ENCODE data around the gene APH1A. TPM values are rescaled to one million over a fixed set of nuclear protein-coding genes. Genes with fewer than 3 reads are reported as not detected.
"Not testable (repeated sequence)": the region's sequence is repeated elsewhere in the genome, so short reads cannot be mapped to it uniquely, and the experiment has no call there.

The APH1A gene
- total and polyA plus RNA-seq, 2 donors, result 74.2 to 102 TPM

DNA sequence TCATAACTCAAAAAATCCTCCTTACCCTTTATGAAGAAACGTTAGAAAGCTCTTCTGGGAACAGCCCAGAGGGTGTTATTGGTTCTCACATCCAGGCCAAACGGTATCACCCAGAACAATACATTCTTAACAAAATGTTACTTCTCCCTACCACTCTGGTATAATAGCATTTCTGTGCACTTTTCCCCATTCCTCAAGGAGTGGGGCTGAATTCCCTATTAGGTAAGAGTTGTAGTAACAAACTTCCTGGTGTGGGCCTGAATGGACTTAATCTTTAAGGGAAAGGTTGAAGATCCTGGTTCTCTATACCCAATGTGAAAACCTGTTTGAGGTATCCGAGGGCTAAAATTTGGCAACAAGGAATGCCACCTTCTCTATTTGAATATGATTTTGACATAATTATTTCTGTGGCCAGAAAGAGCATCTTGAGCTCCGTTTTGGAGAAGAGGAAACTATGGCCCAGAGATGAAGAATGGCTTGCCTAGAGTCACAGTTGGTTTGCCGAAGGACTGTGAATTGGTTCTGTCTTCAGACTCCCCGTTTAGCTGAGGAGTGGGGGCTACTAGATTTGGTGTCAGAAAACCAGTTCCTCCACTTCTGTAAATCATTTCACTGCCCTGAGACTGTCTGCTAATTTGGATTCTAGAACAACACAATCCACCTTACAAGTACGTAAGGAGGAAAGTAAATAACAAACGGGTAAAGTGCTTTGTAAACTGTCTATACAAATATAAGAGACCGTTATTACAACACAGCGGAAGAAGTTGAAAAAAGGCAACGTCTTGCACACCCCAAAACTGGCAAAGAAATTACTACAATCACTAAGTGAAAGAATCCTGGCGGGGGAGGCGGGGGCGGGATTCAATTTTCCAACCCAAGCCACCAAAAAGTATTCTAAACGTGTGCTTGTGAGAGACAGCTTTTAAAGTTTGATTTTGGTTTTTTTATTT lies 35.2 kb downstream of the APH1A start:
- 33% methylated on average over 15 of the region's 15 CpGs for WGBS
- Histone ChIP-seq H3K27me3 (ENCODE audit: control insufficient read depth in 2 of 2, insufficient read depth in 1 of 2, low read length in 1 of 2) (no peaks in the 10 kb centered on the region), H3K36me3 (ENCODE audit: control insufficient read depth in 2 of 2, insufficient read depth in 2 of 2, low read length in 1 of 2) (peaks cover 4 to 26% of the 10 kb centered on the region in 2 donors), H3K4me1 (ENCODE audit: control insufficient read depth in 2 of 2, insufficient read depth in 2 of 2, low read length in 2 of 2) (peaks cover 6 to 19% of the 10 kb centered on the region in 2 donors), H3K9me3 (ENCODE audit: control insufficient read depth in 2 of 2, insufficient read depth in 1 of 2, low read length in 1 of 2) (no peaks in the 10 kb centered on the region), H3K4me3 (ENCODE audit: low read length in 2 of 2) (peak overlapping the region; percentile 92 to 94), H3K27ac (ENCODE audit: low read depth in 1 of 2, low read length in 1 of 2) (peak overlapping the region; percentile 97 to 98)
- DNase-seq (ENCODE audit: low read depth in 6 of 9, low spot score in 9 of 9), result peak in 5 of 9 donors; percentile 10 to 48 (median 18)

DNA sequence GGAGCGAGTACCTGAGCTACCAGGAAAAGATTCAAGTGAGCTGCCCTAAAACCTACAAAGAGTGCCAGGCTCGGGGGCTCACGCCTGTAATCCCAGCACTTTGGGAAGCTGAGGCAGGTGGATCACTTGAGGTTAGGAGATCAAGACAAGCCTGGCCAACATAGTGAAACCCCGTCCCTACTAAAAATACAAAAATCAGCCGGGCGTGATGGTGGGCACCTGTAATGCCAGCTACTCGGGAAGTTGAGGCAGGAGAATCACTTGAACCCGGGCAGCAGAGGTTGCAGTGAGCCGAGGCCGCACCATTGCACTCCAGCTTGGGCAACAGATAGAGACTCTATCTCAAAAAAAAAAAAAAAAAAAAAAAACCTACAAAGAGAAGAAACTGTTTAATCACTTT lies 35.9 kb downstream of the APH1A start:
- not testable (repeated sequence) for H3K27me3 ChIP-seq (ENCODE audit: control insufficient read depth in 2 of 2, insufficient read depth in 1 of 2, low read length in 1 of 2); DNase-seq (ENCODE audit: low read depth in 6 of 9, low spot score in 9 of 9); H3K27ac ChIP-seq (ENCODE audit: low read depth in 1 of 2, low read length in 1 of 2); H3K4me3 ChIP-seq (ENCODE audit: low read length in 2 of 2); H3K9me3 ChIP-seq (ENCODE audit: control insufficient read depth in 2 of 2, insufficient read depth in 1 of 2, low read length in 1 of 2)
- WGBS, result 94% methylated on average over 10 of the region's 10 CpGs
- peaks cover 6 to 19% of the 10 kb centered on the region in 2 donors for H3K4me1 ChIP-seq (ENCODE audit: control insufficient read depth in 2 of 2, insufficient read depth in 2 of 2, low read length in 2 of 2)
- H3K36me3 ChIP-seq (ENCODE audit: control insufficient read depth in 2 of 2, insufficient read depth in 2 of 2, low read length in 1 of 2), result peaks cover 4 to 31% of the 10 kb centered on the region in 2 donors

DNA sequence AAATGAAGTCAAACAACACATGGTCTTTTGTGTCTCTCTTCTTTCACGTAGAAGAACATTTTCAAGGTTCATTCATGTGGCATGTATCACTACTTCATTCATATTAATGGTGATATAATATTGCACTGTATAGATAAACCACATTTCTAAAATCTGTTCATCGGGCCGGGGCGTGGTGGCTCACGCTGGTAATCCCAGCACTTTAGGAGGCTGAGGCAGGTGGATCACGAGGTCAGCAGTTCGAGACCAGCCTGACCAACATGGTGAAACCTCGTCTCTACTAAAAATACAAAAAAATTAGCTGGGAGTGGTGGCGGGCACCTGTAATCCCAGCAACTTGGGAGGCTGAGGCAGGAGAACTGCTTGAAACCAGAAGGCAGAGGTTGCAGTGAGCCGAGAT lies 40.6 kb downstream of the APH1A start:
- H3K4me1 ChIP-seq (ENCODE audit: control insufficient read depth in 2 of 2, insufficient read depth in 2 of 2, low read length in 2 of 2); DNase-seq (ENCODE audit: low read depth in 6 of 9, low spot score in 9 of 9); H3K27me3 ChIP-seq (ENCODE audit: control insufficient read depth in 2 of 2, insufficient read depth in 1 of 2, low read length in 1 of 2); H3K9me3 ChIP-seq (ENCODE audit: control insufficient read depth in 2 of 2, insufficient read depth in 1 of 2, low read length in 1 of 2); H3K27ac ChIP-seq (ENCODE audit: low read depth in 1 of 2, low read length in 1 of 2); H3K4me3 ChIP-seq (ENCODE audit: low read length in 2 of 2): not testable (repeated sequence)
- peaks cover 27 to 67% of the 10 kb centered on the region in 2 donors for H3K36me3 ChIP-seq (ENCODE audit: control insufficient read depth in 2 of 2, insufficient read depth in 2 of 2, low read length in 1 of 2)
- WGBS, result 99% methylated on average over 10 of the region's 10 CpGs

DNA sequence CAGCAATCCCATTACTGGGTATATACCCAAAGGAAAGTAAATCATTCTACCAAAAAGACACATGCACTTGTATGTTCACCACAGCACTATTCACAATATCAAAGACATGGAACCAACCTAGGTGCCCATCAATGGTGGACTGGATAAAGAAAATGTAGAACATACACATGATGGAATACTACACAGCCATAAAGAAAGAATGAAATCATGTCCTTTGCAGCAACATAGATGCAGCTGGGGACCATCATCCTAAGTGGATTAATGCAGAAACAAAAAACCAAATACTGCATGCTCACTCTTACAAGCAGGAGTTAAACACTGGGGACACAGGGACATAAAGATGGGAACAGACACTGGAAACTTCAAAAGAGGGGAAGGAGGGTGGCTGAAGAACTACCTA lies 41.6 kb downstream of the APH1A start:
- Histone ChIP-seq H3K27me3 (ENCODE audit: control insufficient read depth in 2 of 2, insufficient read depth in 1 of 2, low read length in 1 of 2) (no peaks in the 10 kb centered on the region), H3K9me3 (ENCODE audit: control insufficient read depth in 2 of 2, insufficient read depth in 1 of 2, low read length in 1 of 2) (no peaks in the 10 kb centered on the region), H3K4me1 (ENCODE audit: control insufficient read depth in 2 of 2, insufficient read depth in 2 of 2, low read length in 2 of 2) (no peaks in the 10 kb centered on the region), H3K4me3 (ENCODE audit: low read length in 2 of 2) (no peak overlapping the region), H3K27ac (ENCODE audit: low read depth in 1 of 2, low read length in 1 of 2) (no peak overlapping the region), H3K36me3 (ENCODE audit: control insufficient read depth in 2 of 2, insufficient read depth in 2 of 2, low read length in 1 of 2) (peaks cover 27 to 68% of the 10 kb centered on the region in 2 donors)
- no peak for DNase-seq (ENCODE audit: low read depth in 6 of 9, low spot score in 9 of 9)

DNA sequence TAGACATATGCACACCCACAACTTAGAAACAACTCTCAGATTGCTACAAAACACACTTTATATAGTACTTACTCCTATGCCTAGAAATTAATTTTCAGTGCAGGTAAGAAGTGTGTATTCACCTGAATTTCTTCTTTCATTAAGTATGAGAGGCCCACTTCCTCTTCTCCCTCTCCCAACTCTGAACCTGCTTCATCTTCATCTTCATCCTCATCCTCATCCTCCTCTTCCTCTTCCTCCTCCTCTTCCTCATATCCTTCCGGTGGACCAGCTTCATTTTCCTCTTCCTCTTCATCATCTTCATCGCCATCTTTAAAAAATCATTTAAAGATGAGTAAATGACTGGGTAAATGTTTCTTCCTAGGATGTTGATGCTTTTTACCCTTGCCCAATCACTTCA lies 42.3 kb downstream of the APH1A start:
- Histone ChIP-seq H3K36me3 (ENCODE audit: control insufficient read depth in 2 of 2, insufficient read depth in 2 of 2, low read length in 1 of 2) (peaks cover 30 to 71% of the 10 kb centered on the region in 2 donors), H3K9me3 (ENCODE audit: control insufficient read depth in 2 of 2, insufficient read depth in 1 of 2, low read length in 1 of 2) (no peaks in the 10 kb centered on the region), H3K4me3 (ENCODE audit: low read length in 2 of 2) (no peak overlapping the region), H3K27ac (ENCODE audit: low read depth in 1 of 2, low read length in 1 of 2) (no peak overlapping the region), H3K4me1 (ENCODE audit: control insufficient read depth in 2 of 2, insufficient read depth in 2 of 2, low read length in 2 of 2) (no peaks in the 10 kb centered on the region), H3K27me3 (ENCODE audit: control insufficient read depth in 2 of 2, insufficient read depth in 1 of 2, low read length in 1 of 2) (no peaks in the 10 kb centered on the region)
- 83% methylated on average over 2 of the region's 2 CpGs for WGBS
- no peak for DNase-seq (ENCODE audit: low read depth in 6 of 9, low spot score in 9 of 9)

DNA sequence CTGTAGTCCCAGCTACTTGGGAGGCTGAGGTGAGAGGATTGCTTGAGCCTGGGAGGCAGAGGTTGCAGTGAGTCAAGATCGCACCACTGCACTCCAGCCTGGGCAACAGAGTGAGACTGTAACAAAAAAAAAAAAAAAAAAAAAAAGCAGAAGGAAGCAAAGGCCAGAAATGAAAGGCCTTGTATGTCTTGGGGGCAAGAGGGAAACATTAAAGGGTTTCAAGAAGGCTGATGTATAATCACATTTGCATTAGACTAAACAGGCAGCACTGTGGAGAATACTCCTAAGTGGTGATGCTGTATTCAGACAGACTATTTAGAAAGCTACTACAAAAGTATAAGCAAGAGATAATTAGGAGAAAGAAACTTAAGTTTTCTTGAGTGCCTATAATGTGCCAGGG lies 43.3 kb downstream of the APH1A start:
- Histone ChIP-seq H3K36me3 (ENCODE audit: control insufficient read depth in 2 of 2, insufficient read depth in 2 of 2, low read length in 1 of 2) (peaks cover 33 to 69% of the 10 kb centered on the region in 2 donors), H3K9me3 (ENCODE audit: control insufficient read depth in 2 of 2, insufficient read depth in 1 of 2, low read length in 1 of 2) (no peaks in the 10 kb centered on the region), H3K4me1 (ENCODE audit: control insufficient read depth in 2 of 2, insufficient read depth in 2 of 2, low read length in 2 of 2) (no peaks in the 10 kb centered on the region), H3K27ac (ENCODE audit: low read depth in 1 of 2, low read length in 1 of 2) (no peak overlapping the region), H3K27me3 (ENCODE audit: control insufficient read depth in 2 of 2, insufficient read depth in 1 of 2, low read length in 1 of 2) (no peaks in the 10 kb centered on the region), H3K4me3 (ENCODE audit: low read length in 2 of 2) (no peak overlapping the region)
- no peak for DNase-seq (ENCODE audit: low read depth in 6 of 9, low spot score in 9 of 9)
- 100% methylated on average over 1 of the region's 1 CpG for WGBS

DNA sequence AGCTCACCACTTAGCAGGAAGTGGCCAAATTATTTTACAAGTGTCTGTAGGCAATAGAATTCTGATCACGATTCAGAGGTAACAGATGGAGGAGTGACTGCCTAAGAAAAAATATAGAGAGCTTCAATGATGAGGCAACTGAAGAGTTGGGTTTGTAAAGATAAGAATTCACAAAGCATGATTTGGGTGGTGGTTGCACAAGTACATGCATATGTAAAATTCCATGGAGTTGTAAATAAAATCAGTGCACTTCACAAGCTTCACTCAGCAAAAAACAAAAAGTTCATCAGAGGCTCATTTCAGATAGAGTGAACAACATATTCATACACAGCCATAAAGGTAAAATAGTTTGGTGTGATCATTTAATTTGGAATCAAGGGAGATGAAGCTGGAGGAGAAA lies 43.8 kb downstream of the APH1A start:
- Histone ChIP-seq H3K9me3 (ENCODE audit: control insufficient read depth in 2 of 2, insufficient read depth in 1 of 2, low read length in 1 of 2) (no peaks in the 10 kb centered on the region), H3K4me3 (ENCODE audit: low read length in 2 of 2) (no peak overlapping the region), H3K36me3 (ENCODE audit: control insufficient read depth in 2 of 2, insufficient read depth in 2 of 2, low read length in 1 of 2) (peaks cover 33 to 67% of the 10 kb centered on the region in 2 donors), H3K27me3 (ENCODE audit: control insufficient read depth in 2 of 2, insufficient read depth in 1 of 2, low read length in 1 of 2) (no peaks in the 10 kb centered on the region), H3K27ac (ENCODE audit: low read depth in 1 of 2, low read length in 1 of 2) (no peak overlapping the region), H3K4me1 (ENCODE audit: control insufficient read depth in 2 of 2, insufficient read depth in 2 of 2, low read length in 2 of 2) (no peaks in the 10 kb centered on the region)
- WGBS, result 100% methylated on average over 1 of the region's 1 CpG
- DNase-seq (ENCODE audit: low read depth in 6 of 9, low spot score in 9 of 9), result no peak

DNA sequence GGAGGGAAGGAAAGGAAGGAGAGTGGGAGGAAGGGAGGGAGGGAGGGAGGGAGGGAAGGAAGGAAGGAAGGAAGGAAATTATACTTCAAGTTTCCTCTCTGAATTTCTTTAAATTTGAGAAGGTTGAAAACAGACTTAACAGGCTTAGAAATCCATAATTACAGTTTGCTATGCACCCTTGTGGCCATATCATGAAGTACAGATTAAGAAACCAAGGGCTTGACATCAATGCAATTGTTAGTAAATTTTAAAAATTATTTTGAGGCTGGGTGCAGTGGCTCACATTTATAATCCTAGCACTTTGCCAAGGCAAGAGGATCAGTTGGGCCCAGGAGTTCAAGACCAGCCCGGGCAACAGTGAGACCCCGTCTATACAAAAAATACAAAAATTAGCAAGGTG lies 47.3 kb downstream of the APH1A start:
- Histone ChIP-seq H3K4me3 (ENCODE audit: low read length in 2 of 2) (no peak overlapping the region), H3K27me3 (ENCODE audit: control insufficient read depth in 2 of 2, insufficient read depth in 1 of 2, low read length in 1 of 2) (no peaks in the 10 kb centered on the region), H3K27ac (ENCODE audit: low read depth in 1 of 2, low read length in 1 of 2) (no peak overlapping the region), H3K4me1 (ENCODE audit: control insufficient read depth in 2 of 2, insufficient read depth in 2 of 2, low read length in 2 of 2) (no peaks in the 10 kb centered on the region), H3K9me3 (ENCODE audit: control insufficient read depth in 2 of 2, insufficient read depth in 1 of 2, low read length in 1 of 2) (no peaks in the 10 kb centered on the region), H3K36me3 (ENCODE audit: control insufficient read depth in 2 of 2, insufficient read depth in 2 of 2, low read length in 1 of 2) (peaks cover 29 to 52% of the 10 kb centered on the region in 2 donors)
- 96% methylated on average over 2 of the region's 2 CpGs for WGBS
- DNase-seq (ENCODE audit: low read depth in 6 of 9, low spot score in 9 of 9), result peak in 4 of 9 donors; percentile 25 to 58 (median 28)

DNA sequence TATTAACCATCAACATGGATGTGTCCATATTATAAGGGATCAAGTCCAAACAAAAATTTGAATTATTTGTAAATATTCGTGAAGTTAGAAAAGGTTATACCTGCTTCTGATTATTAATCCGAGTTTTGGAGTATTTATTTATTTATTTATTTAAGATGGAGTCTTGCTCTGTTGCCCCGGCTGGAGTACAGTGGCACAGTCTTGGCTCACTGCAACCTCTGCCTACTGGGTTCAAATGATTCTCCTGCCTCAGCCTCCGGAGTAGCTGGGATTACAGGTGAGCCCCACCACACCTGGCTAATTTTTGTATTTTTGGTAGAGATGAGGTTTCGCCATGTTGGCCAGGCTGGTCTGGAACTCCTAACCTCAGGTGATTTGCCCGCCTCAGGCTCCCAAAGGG lies 53.0 kb downstream of the APH1A start:
- Histone ChIP-seq H3K36me3 (ENCODE audit: control insufficient read depth in 2 of 2, insufficient read depth in 2 of 2, low read length in 1 of 2) (peaks cover 5 to 21% of the 10 kb centered on the region in 2 donors), H3K4me1 (ENCODE audit: control insufficient read depth in 2 of 2, insufficient read depth in 2 of 2, low read length in 2 of 2) (peaks cover 4 to 13% of the 10 kb centered on the region in 2 donors)
- not testable (repeated sequence) for DNase-seq (ENCODE audit: low read depth in 6 of 9, low spot score in 9 of 9); H3K27ac ChIP-seq (ENCODE audit: low read depth in 1 of 2, low read length in 1 of 2); H3K27me3 ChIP-seq (ENCODE audit: control insufficient read depth in 2 of 2, insufficient read depth in 1 of 2, low read length in 1 of 2); H3K4me3 ChIP-seq (ENCODE audit: low read length in 2 of 2); H3K9me3 ChIP-seq (ENCODE audit: control insufficient read depth in 2 of 2, insufficient read depth in 1 of 2, low read length in 1 of 2)
- 96% methylated on average over 6 of the region's 6 CpGs for WGBS

All from thymus (tissue), 11 donors.